ENCODE results near the gene TSPYL4. TPM values are rescaled to one million over a fixed set of nuclear protein-coding genes. Genes with fewer than 3 reads are reported as not detected.

The TSPYL4 gene
- total RNA-seq, 1 donor from 2014 or later = 8.8 TPM

DNA sequence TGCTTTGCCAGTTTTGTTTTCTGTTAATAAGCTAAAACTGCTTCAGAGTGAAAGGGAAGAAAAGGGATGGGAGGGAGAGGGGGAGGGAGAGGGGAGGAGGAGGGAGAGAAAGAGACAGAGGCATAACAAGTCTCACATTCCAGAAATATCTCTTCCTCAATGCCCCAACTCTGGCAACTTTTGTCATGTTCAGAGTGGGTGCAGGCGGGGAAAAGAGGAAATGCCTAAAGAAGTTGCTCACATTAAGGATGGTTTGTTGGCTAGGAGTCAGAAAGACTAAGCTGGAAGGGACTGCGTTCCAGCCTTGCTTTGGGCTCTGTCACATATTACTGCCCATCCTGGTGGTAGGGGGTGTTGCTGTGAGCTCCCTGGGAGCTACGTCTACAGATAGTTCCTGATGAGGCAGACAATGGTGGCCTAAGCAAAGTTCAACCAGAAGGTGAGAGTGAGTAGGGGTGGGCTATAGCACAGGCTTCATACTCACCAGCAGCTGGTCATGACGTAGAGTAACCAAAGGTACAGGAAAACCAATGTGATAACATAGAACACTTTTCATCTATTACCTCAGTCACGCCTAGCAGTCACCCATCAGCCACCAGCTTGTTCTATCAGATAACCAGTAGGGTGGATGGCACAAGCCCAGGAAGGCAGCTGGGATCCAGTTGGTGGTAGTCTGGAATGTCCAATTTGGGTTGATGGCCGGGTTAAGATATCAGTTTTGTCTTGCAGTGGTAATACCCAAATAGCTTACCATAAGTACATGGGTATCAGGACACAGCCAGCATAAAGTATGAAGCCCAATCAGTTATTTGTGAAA is 2.1 kb downstream of the TSPYL4 start:
- peak overlapping the region; percentile 51 to 73 for H3K27ac ChIP-seq
- H3K4me1 ChIP-seq = peaks cover 11 to 26% of the 10 kb centered on the region in 2 donors
- DNase-seq (ENCODE audit: low spot score in 2 of 2) = no peak
- H3K27me3 ChIP-seq = no peaks in the 10 kb centered on the region
- no peaks in the 10 kb centered on the region for H3K36me3 ChIP-seq
- intact Hi-C loops (cut with DNase I) = loop anchor here (2.0 kb wide), 1 partner anchor 151 kb away; the partner anchor contains the start of gene NT5DC1
- H3K9me3 ChIP-seq = no peaks in the 10 kb centered on the region
- peak overlapping the region; percentile 38 to 90 for H3K4me3 ChIP-seq
- TF ChIP-seq, protein P1, sequence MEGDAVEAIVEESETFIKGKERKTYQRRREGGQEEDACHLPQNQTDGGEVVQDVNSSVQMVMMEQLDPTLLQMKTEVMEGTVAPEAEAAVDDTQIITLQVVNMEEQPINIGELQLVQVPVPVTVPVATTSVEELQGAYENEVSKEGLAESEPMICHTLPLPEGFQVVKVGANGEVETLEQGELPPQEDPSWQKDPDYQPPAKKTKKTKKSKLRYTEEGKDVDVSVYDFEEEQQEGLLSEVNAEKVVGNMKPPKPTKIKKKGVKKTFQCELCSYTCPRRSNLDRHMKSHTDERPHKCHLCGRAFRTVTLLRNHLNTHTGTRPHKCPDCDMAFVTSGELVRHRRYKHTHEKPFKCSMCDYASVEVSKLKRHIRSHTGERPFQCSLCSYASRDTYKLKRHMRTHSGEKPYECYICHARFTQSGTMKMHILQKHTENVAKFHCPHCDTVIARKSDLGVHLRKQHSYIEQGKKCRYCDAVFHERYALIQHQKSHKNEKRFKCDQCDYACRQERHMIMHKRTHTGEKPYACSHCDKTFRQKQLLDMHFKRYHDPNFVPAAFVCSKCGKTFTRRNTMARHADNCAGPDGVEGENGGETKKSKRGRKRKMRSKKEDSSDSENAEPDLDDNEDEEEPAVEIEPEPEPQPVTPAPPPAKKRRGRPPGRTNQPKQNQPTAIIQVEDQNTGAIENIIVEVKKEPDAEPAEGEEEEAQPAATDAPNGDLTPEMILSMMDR (IDR thresholded peaks at IDR 0.05) = no peak

DNA sequence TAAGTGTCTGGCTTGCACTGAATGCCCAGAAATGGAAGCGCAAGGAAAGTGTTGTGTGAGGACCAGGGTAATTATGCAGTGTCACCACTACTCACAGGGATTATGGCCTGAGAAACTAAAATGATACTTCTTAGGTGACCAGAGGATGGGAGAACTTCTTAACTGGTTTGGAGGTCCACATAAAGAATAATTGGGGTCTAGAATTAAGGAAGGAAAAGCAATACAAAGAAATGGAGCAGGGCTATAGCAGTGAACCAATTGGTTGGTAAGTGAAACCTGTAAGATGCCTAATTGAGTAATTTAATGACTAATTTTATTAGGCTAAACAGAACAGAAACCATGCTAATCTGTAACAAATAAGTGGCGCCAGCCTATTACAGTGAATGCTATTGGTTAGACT is 5.3 kb downstream of the TSPYL4 start:
- H3K4me1 ChIP-seq = peaks cover 11 to 23% of the 10 kb centered on the region in 2 donors
- TF ChIP-seq, protein P1 (IDR thresholded peaks at IDR 0.05) = no peak
- H3K9me3 ChIP-seq = no peaks in the 10 kb centered on the region
- peak overlapping the region in 1 of 2 donors; percentile 4 for H3K27ac ChIP-seq
- peaks cover 0 to 4% of the 10 kb centered on the region in 2 donors for H3K36me3 ChIP-seq
- no peaks in the 10 kb centered on the region for H3K27me3 ChIP-seq
- H3K4me3 ChIP-seq = no peak overlapping the region
- intact Hi-C loops (cut with DNase I) = no loop called here
- no peak for DNase-seq (ENCODE audit: low spot score in 2 of 2)

DNA sequence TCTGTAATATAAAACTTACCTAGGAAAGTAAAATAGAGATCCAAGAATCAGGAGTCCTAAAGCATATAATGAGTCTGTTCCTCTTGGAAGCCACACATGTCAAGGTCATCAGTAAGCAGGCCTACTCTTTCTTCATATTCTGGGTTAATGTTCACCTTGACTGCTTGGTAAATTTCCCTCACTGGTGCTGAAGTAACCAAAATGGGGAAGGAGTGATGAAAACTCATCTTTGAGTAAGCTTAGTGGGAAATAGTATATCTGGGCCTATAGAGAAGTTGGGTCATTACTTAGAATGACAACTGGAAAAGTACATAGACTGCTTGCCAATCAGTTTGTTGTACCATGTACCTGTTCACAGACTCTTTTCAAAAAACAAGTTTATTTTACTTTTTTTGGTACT is 6.6 kb downstream of the TSPYL4 start:
- intact Hi-C loops (cut with DNase I) = no loop called here
- Histone ChIP-seq H3K9me3 (no peaks in the 10 kb centered on the region), H3K36me3 (peaks cover 0 to 4% of the 10 kb centered on the region in 2 donors), H3K27me3 (no peaks in the 10 kb centered on the region), H3K4me3 (no peak overlapping the region), H3K4me1 (peaks cover 5 to 23% of the 10 kb centered on the region in 2 donors), H3K27ac (no peak overlapping the region)
- no peak for DNase-seq (ENCODE audit: low spot score in 2 of 2)
- TF ChIP-seq, protein P1 (IDR thresholded peaks at IDR 0.05) = no peak

DNA sequence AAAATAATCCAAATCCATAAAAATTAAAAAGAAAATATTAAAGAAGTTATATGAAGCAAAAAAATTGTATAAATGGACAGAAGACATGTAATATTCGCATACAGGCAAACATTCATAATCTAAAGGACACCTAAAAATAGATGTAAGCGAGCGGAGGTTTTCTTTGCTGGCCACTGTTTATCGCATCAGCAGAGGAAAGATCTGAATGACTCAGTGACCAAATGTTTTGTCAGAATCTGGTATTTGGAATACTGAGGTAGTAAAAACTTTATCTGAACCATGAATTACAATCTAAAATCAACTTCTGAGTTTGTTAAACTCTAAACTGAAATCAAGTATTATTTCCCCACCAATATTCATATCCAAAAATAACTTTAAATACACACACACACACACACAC is 7.8 kb downstream of the TSPYL4 start:
- TF ChIP-seq, protein P1 (IDR thresholded peaks at IDR 0.05) = no peak
- no peaks in the 10 kb centered on the region for H3K27me3 ChIP-seq
- intact Hi-C loops (cut with DNase I) = no loop called here

DNA sequence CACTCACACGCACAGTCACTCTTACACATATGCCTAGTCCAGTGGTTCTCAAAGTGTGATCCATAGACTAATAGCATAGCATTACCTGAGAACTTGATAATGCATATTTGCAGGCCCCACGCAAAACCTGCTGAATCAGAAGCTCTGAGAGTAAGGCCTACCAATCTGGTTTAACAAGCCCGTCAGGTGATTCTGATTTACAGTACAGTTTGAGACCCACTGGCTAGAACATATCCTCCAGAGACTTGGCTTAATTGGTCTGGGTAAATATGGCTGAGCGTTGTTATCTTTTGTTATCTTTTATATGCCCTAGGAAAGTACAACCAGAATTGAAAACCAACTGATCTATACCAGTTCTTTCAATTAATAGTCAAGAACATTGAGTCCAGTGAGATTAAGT is 9.6 kb downstream of the TSPYL4 start:
- no peak for DNase-seq (ENCODE audit: low spot score in 2 of 2)
- H3K4me1 ChIP-seq = peaks cover 0 to 5% of the 10 kb centered on the region in 2 donors
- H3K9me3 ChIP-seq = no peaks in the 10 kb centered on the region
- TF ChIP-seq, protein P1 (IDR thresholded peaks at IDR 0.05) = no peak
- intact Hi-C loops (cut with DNase I) = no loop called here
- H3K27me3 ChIP-seq = no peaks in the 10 kb centered on the region
- no peak overlapping the region for H3K27ac ChIP-seq
- peaks cover 7 to 11% of the 10 kb centered on the region in 2 donors for H3K36me3 ChIP-seq
- no peak overlapping the region for H3K4me3 ChIP-seq

More for the DNA sequence above, 7.8 kb downstream of the TSPYL4 start:
- Histone ChIP-seq H3K4me3 (no peak overlapping the region), H3K4me1 (peaks cover 5 to 16% of the 10 kb centered on the region in 2 donors), H3K9me3 (no peaks in the 10 kb centered on the region), H3K27ac (peak overlapping the region; percentile 24 to 30), H3K36me3 (peaks cover 0 to 4% of the 10 kb centered on the region in 2 donors)
- DNase-seq (ENCODE audit: low spot score in 2 of 2) = no peak
